Measurements from ENCODE around the gene HINFP. TPM values are rescaled to one million over a fixed set of nuclear protein-coding genes. Genes with fewer than 3 reads are reported as not detected.

HINFP gene
- total and polyA plus RNA-seq, 9 of the 15 experiments (the other 6 are each of a cell fraction or from before 2014, with no cell fraction given) = 13.8 to 34.1 (median 22.5) TPM

- TF ChIP-seq CHD7 (IDR thresholded peaks at IDR 0.05; ENCODE audit: low read depth, low read length) (peak; percentile 11), VEZF1 (CRISPR knock-in tag; IDR thresholded peaks at IDR 0.05) (no peak; the same call in 1 of the 2 replicates), ZNF263 (CRISPR knock-in tag; IDR thresholded peaks at IDR 0.05; ENCODE audit: borderline replicate concordance) (no peak; the same call in 1 of the 2 replicates), ZNF436 (CRISPR knock-in tag; IDR thresholded peaks at IDR 0.05) (peak; percentile 1; the same call in 1 of the 2 replicates), GTF2A2 (tag; IDR thresholded peaks at IDR 0.05) (no peak), ZNF354B (CRISPR knock-in tag; IDR thresholded peaks at IDR 0.05) (no peak), HBP1 (CRISPR knock-in tag; IDR thresholded peaks at IDR 0.05) (no peak), MIER1 (IDR thresholded peaks at IDR 0.05; ENCODE audit: low read depth) (no peak), CBX3 (IDR thresholded peaks at IDR 0.05; ENCODE audit: borderline replicate concordance in 1 of 2, low read length in 2 of 2) (no peak), SREBF1 (IDR thresholded peaks at IDR 0.05; ENCODE audit: borderline replicate concordance, low read depth, low read length) (no peak), BRF1 (IDR thresholded peaks at IDR 0.05; ENCODE audit: borderline replicate concordance, extremely low read depth, insufficient read length) (no peak)
Measured at GRCh38 chr11:119093942-119094815, 27.2 kb upstream of the HINFP start (continued).
